Lower lobe of right lung (tissue), 2 donors: ENCODE data around the gene SIAH1. TPM values are rescaled to one million over a fixed set of nuclear protein-coding genes. Genes with fewer than 3 reads are reported as not detected.
"Not testable (repeated sequence)": the region's sequence is repeated elsewhere in the genome, so short reads cannot be mapped to it uniquely, and the experiment has no call there.

Source experiments
- ATAC-seq, 2 donors: fragments of 200-7000 bp; cut with Tn5 transposase; one replicate each; pipeline ENCODE4 v1.9.1; 2020 to 2022; ENCODE audit warnings: mild to moderate bottlenecking in 2 of 2, moderate library complexity in 2 of 2
- DNase-seq: peaks from one replicate; pipeline ENCODE4 v3.0.0-alpha.2; 2020
- H3K27ac ChIP-seq: fragments of 200-600 bp; one replicate; pipeline ENCODE4 v1.8.0; 2022
- H3K27me3 ChIP-seq: fragments of 200-600 bp; one replicate; pipeline ENCODE4 v1.8.0; 2022; ENCODE audit warnings: low read depth
- H3K36me3 ChIP-seq: fragments of 200-600 bp; one replicate; pipeline ENCODE4 v1.8.0; 2022; ENCODE audit warnings: mild to moderate bottlenecking
- H3K4me1 ChIP-seq: fragments of 200-600 bp; one replicate; pipeline ENCODE4 v1.8.0; 2022
- H3K4me3 ChIP-seq: fragments of 200-600 bp; one replicate; pipeline ENCODE4 v1.8.0; 2022; ENCODE audit warnings: mild to moderate bottlenecking
- H3K9me3 ChIP-seq: fragments of 200-600 bp; one replicate; pipeline ENCODE4 v1.8.0; 2022
- CTCF ChIP-seq: fragments of 200-600 bp; IDR thresholded peaks from one replicate; pipeline ENCODE4 v1.8.0; 2022; ENCODE audit warnings: antibody characterized with exemption, mild to moderate bottlenecking
- intact Hi-C: fragments of 100-400 bp; cut with DNase I; formaldehyde crosslinking; loops from one replicate; pipeline ENCODE4 v1.11.0; 2022
- total RNA-seq: library from RNA; stranded (reverse); fragmentation: NEBNext Ultra II Directional; extraction: Animal tissue kit (Norgen Biotek cat#: 25700); gene quantifications from one replicate; pipeline ENCODE4 v1.2.1, GENCODE V29; 2021
- donor health status: DM: no; HTN: yes; CAD: no; lungs with severe emphysema.

The SIAH1 gene
- total RNA-seq, 1 donor from 2014 or later: 24.4 TPM

- Histone ChIP-seq H3K27me3 (no peaks in the 10 kb centered on the region), H3K36me3 (no peaks in the 10 kb centered on the region), H3K4me1 (peaks cover 97% of the 10 kb centered on the region), H3K4me3 (no peak overlapping the region), H3K9me3 (no peaks in the 10 kb centered on the region), H3K27ac (peak overlapping the region; percentile 27)
- ATAC-seq (peak; percentile 69 to 79), DNase-seq (no peak)
- no peak for TF ChIP-seq CTCF
- intact Hi-C loops: no loop called here
Observed at GRCh38 chr16:48378836-48379235, 6.4 kb downstream of the SIAH1 start.

DNA sequence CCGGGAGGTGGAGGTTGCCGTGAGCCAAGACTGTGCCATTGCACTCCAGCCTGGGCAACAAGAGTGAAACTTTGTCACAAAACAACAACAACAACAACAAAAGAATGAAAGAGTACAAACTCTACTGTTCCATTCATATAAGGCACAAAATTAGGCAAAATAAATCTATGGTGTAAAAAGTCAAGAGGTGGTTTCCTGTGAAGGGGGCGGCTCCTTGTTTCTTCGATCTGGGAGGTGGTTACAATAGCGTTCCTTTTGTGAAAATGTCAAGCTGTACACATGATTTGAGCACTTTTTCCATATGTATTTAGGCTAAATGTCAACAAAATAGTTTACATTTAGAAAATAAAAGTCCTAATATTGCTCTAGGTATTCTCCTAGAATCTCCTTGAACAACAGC, 6.9 kb downstream of the SIAH1 start:
- no peak for ATAC-seq
- intact Hi-C loops: no loop called here
- Histone ChIP-seq H3K27me3 (no peaks in the 10 kb centered on the region), H3K9me3 (no peaks in the 10 kb centered on the region), H3K27ac (no peak overlapping the region), H3K4me3 (no peak overlapping the region), H3K36me3 (no peaks in the 10 kb centered on the region), H3K4me1 (peaks cover 97% of the 10 kb centered on the region)
- no peak for DNase-seq
- no peak for TF ChIP-seq CTCF

DNA sequence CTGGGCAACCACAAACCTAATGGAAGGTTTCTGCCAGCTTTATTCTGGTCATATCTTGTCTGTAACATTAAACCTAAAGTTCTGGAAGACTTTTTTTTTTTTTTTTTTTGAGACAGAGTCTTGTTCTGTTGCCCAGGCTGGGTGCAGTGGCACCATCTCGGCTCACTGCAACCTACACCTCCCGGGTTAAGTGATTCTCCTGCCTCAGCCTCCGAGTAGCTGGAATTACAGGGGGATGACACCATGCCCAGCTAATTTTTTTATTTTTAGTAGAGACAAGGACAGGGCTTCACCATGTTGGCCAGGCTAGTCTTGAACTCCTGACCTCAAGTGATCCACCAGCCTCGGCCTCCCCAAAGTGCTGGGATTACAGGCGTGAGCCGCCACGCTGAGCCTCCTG, 7.9 kb downstream of the SIAH1 start:
- intact Hi-C loops, ATAC-seq, H3K9me3 ChIP-seq, DNase-seq, H3K27ac ChIP-seq, H3K27me3 ChIP-seq, H3K4me3 ChIP-seq, H3K36me3 ChIP-seq: not testable (repeated sequence)
- H3K4me1 ChIP-seq: peaks cover 97% of the 10 kb centered on the region

DNA sequence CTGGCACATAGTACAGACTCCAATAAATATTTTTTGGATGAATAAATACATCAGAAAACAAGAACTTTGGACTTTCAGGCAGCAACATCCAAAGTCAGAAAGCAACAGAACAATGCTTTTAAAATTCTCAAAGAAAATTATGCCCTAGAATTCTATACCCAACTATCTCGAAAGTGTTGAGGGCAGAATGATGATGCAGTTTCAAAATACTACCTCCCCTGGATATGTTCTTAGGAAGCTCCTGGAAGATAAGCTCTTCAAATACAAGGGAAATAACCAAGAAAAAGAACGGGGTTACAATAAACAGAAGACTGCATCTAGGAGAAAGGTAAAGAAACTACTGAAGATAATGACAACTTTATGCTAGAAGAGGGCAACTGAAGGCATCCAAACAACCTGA, 11.0 kb downstream of the SIAH1 start:
- Histone ChIP-seq H3K36me3 (no peaks in the 10 kb centered on the region), H3K4me3 (no peak overlapping the region), H3K4me1 (peaks cover 94% of the 10 kb centered on the region), H3K9me3 (no peaks in the 10 kb centered on the region), H3K27me3 (no peaks in the 10 kb centered on the region), H3K27ac (no peak overlapping the region)
- no peak for TF ChIP-seq CTCF
- ATAC-seq: no peak
- intact Hi-C loops: no loop called here
- DNase-seq: no peak

- no peak for DNase-seq
- H3K27ac ChIP-seq: no peak overlapping the region
- intact Hi-C loops: no loop called here
- peak; percentile 58 to 70 for ATAC-seq
- H3K4me3 ChIP-seq: no peak overlapping the region
- no peaks in the 10 kb centered on the region for H3K36me3 ChIP-seq
- no peaks in the 10 kb centered on the region for H3K9me3 ChIP-seq
- H3K27me3 ChIP-seq: no peaks in the 10 kb centered on the region
- H3K4me1 ChIP-seq: peaks cover 89% of the 10 kb centered on the region
- no peak for TF ChIP-seq CTCF
Observed at GRCh38 chr16:48373258-48374029, 11.8 kb downstream of the SIAH1 start.

DNA sequence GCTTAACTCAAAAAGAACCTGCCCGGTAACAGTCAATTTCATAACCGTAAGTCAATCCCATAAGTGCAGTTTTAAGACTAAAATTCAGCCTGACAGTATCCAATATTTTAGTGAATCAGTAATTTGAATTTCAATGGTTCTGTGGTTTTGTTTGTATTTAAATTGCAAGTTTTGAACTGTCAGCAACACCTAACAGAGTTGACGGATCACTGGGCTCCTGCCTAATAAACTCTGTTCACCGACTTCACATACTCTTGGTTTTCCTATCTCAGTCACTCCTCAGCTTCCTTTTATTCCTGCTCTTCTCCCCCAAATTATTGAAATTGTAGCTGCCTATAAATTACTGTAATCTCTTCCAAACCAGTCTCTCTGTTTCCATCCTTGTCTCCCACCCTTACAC, 12.5 kb downstream of the SIAH1 start:
- TF ChIP-seq CTCF: no peak

More for the DNA sequence above, 12.5 kb downstream of the SIAH1 start:
- Histone ChIP-seq H3K27me3 (no peaks in the 10 kb centered on the region), H3K36me3 (no peaks in the 10 kb centered on the region), H3K27ac (no peak overlapping the region), H3K9me3 (no peaks in the 10 kb centered on the region), H3K4me1 (peaks cover 87% of the 10 kb centered on the region), H3K4me3 (no peak overlapping the region)
- intact Hi-C loops: no loop called here
- no peak for ATAC-seq
- no peak for DNase-seq
